ENCODE measurements around the gene PKNOX2.

The PKNOX2 gene

DNA sequence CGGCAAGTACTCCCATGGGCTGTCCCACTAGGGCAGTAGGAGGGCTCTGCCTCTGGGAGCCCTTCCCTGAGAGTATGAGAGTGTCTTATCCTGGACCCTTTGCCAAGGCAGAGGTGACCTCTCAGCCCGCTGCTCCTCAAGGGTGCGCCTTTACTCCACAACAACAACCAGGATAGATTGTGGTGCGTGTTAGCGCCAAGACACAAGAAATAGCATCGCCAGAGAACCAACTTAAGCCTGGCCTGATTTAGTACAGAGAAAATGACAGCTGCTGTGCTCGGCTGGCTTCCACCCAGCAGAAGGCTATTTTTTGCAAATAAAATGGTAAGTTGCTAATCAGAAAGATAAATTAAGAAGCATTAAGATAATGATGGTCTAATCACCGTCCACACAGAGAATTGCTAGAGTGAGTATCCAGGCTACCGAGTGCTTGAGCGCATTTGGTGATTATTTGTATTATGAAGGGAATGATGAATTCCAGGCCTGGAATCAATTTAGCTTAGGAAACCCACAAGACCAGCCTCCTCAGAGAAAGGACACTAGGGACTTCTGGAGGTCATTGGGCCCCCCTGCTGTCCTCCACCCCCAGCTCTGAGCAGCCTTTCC, 119.8 kb downstream of the PKNOX2 start:
- TF ChIP-seq, protein P1, sequence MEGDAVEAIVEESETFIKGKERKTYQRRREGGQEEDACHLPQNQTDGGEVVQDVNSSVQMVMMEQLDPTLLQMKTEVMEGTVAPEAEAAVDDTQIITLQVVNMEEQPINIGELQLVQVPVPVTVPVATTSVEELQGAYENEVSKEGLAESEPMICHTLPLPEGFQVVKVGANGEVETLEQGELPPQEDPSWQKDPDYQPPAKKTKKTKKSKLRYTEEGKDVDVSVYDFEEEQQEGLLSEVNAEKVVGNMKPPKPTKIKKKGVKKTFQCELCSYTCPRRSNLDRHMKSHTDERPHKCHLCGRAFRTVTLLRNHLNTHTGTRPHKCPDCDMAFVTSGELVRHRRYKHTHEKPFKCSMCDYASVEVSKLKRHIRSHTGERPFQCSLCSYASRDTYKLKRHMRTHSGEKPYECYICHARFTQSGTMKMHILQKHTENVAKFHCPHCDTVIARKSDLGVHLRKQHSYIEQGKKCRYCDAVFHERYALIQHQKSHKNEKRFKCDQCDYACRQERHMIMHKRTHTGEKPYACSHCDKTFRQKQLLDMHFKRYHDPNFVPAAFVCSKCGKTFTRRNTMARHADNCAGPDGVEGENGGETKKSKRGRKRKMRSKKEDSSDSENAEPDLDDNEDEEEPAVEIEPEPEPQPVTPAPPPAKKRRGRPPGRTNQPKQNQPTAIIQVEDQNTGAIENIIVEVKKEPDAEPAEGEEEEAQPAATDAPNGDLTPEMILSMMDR (IDR thresholded peaks at IDR 0.05; ENCODE audit: low read depth, low read length): no peak
- no peak for DNase-seq (ENCODE audit: extremely low read depth, low read depth)

DNA sequence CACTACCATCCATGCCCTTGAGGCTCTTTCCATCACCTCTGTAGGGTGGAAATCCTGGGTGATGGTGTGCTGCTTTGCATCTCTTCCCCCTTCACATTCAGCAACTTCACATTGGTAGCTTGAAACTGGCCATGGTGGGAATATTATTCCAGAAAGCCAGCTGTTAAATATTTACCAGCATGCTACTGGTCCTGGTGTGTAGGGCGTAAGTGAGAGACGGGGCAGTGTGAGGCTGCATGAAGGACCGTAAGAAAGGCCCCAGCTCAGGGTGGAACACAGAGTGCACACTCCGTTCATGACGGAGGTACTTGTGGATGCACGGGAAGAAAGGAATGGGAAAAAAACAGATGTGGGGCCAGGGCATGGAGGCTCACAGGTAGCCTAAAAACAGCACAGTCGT, 121.3 kb downstream of the PKNOX2 start:
- TF ChIP-seq, protein P1 (IDR thresholded peaks at IDR 0.05; ENCODE audit: low read depth, low read length): no peak
- DNase-seq (ENCODE audit: extremely low read depth, low read depth): no peak

DNA sequence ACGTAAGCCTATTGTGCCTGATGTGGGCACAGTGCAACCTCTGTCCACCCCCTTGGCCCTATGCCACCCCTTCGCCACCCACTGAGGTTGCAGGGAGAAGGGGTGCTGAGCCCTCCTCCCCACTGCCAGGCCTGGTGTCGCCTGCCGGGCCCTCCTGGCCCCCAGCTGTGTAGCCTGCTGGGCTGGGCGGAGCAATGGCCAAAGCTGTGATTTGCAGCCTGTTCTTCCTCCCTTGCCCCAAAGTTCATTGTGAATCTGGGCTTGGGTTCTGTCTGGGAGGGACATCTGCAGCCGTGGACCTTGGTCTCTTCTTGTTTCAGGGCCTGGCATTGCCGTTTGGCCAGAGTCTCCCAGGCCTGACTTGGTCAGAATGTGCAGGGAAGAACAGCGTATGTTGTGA, 121.9 kb downstream of the PKNOX2 start:
- TF ChIP-seq, protein P1 (IDR thresholded peaks at IDR 0.05; ENCODE audit: low read depth, low read length): no peak
- no peak for DNase-seq (ENCODE audit: extremely low read depth, low read depth)

DNA sequence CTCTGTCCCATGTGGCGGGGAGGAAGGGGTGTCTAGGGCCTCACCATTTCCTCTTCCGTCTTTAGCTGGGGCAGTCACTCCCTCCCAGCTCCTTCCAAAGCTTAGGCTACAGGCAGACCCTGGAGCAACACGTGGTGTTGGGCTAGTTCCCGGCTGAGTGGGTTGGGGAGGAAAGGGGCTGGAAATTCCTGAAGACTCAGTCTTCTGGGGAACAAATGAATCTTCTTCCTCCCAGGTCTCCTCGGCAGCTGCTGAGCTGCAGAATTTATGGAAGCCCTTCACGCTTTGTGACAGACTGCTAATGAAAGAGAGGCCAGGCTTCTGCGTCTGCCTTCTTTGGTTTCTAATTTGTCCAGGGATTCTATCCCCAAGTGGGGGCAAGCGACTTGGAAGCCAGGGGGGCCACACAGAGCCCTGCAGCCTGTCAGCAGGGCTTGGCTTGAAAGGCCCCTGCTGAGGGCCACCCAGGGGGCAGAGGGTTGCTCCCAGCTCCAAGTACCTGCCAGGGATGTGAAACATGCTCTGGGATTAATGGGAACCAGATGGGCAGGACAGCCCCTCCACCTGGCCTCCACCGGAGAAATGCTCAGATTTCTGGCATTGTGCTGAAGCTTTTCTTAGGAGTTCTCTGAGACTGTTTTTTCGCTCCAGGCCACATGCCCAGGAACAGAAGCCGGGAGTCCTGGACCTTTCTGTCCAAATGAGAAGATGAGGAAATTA, 123.1 kb downstream of the PKNOX2 start:
- DNase-seq (ENCODE audit: extremely low read depth, low read depth): no peak
- TF ChIP-seq, protein P1 (IDR thresholded peaks at IDR 0.05; ENCODE audit: low read depth, low read length): no peak

DNA sequence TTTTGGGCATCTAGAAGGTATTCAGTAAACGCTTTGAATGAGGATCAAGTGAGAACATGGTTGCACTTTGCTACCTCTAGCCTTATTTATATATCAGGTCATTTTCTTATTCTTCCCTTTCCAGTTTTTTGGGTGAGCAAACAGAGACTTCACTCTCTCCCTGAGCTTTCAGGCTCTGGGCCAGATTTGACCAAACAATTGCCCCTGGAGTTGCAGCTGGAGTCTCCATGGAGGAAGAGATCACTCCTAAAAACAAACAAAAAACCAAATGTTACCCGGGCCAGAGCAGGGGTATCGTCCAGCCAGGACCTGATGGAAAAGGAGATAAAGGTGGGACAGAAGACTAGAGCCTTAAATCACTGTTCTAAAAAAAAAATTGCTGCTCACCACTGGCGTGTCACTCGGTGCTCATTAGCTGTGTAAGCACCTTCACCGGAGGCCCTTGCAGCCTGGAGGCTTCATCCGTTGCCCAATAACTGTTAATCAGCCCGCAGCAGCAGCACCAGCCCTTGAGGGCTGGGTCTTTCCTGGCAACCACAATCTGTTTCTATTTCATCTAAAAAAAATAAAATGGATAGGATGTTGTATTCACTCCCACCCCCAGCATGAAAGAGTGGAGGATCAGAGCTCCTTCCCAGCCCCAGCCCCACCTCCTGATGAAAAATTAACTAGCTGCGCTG, 125.0 kb downstream of the PKNOX2 start:
- TF ChIP-seq, protein P1 (IDR thresholded peaks at IDR 0.05; ENCODE audit: low read depth, low read length): no peak
- no peak for DNase-seq (ENCODE audit: extremely low read depth, low read depth)

DNA sequence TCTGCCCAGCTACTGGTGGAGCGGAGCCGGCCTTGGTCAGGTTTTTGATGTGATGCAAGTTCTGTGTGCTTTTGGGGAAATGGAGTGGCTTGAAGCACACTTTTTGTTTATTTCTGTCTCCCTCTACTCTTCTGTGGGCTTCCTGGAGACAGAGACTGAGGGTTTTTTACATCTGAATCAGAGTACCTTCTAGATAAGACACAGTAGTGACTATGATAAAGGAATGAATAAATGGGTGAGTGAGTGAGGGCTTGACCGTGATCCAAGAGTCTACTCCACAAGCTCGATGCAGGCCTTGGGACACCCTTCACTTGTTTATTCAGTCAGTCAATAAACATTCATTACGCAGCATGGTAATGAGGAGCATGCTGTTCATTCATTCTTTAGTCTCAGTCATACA, 125.7 kb downstream of the PKNOX2 start:
- TF ChIP-seq, protein P1 (IDR thresholded peaks at IDR 0.05; ENCODE audit: low read depth, low read length): no peak
- no peak for DNase-seq (ENCODE audit: extremely low read depth, low read depth)

DNA sequence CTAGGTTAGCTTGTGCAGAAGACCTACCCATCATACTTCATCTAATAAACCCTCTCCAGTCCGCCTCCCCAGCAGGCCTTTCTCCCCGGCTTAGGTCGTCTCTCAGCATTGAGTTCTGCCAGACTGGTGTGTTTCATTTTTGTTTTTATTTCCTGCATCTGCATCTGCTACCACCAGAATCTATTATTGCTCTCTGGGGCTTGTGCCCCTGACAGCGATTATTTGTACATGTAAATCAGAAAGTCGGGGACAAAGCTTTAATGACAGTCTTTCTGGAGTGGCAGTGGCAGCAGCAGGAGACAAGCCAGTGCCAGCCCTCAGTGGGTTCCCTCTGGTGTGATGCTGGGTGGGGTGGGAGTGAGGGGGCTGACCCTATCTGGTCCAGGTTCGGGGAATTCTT, 127.5 kb downstream of the PKNOX2 start:
- TF ChIP-seq, protein P1 (IDR thresholded peaks at IDR 0.05; ENCODE audit: low read depth, low read length): no peak
- DNase-seq (ENCODE audit: extremely low read depth, low read depth): no peak
